Stimulated activated CD4-positive, alpha-beta T cell treated with anti-CD3 and anti-CD28 coated beads, Interleukin-15, amount 100 ng/mL, for 24 hours (primary cell): ENCODE measurements around the gene VPS8.
"Not testable (repeated sequence)": the region's sequence is repeated elsewhere in the genome, so short reads cannot be mapped to it uniquely, and the experiment has no call there.

Source experiments
- DNase-seq: peaks from one replicate; pipeline ENCODE4 v3.0.0-alpha.2; 2020

Gene VPS8

GRCh38 chr3:184880276-184881019, 68.5 kb downstream of the VPS8 start:
- no peak for DNase-seq

GRCh38 chr3:184884359-184885017, 72.5 kb downstream of the VPS8 start:
- no peak for DNase-seq

GRCh38 chr3:184885112-184885511, 73.1 kb downstream of the VPS8 start:
- no peak for DNase-seq

- DNase-seq: no peak
Measured at GRCh38 chr3:184887574-184887973, 75.6 kb downstream of the VPS8 start.

- no peak for DNase-seq
Measured at GRCh38 chr3:184889312-184889904, 77.4 kb downstream of the VPS8 start.

DNA sequence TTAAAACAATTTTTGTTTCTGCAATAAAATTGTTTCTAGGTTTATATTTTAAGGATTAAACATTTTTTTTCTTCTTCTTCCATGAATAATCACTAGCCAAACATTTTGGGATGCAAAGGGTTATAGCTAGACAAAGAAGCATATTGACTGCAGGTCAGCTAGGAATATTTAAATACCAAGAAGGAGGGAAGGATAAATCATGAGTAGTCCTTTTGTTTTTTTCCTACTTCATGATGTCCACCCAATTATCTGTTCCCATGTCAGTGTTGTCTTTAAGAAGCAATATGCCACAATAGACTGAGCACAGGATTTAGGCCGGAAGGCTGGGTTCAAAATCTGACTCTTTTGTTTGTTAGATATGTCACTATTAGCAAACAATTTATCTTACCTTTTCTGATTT, 82.1 kb downstream of the VPS8 start:
- no peak for DNase-seq

DNA sequence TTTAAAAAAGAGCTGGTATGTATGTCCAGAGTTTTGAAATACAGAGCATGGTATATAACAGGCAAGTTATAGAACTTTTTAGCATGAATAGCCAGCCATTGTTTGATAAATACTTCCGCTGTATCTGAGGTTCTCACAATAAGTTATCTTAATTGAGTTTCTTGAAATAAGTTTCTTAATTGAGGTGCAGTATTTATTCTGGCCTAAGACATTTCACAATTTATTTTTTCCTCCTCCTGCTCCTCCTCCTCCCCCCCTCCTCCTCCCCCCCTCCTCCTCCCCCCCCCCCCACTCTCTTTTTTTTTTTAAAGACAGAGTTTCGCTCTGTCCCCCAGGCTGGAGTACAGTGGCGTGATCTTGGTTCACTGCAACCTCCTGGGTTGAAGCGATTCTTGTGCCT, 83.4 kb downstream of the VPS8 start:
- DNase-seq: no peak

- DNase-seq: no peak
Measured at GRCh38 chr3:184896336-184896735, 84.4 kb downstream of the VPS8 start.

GRCh38 chr3:184899953-184900595, 88.1 kb downstream of the VPS8 start:
- DNase-seq: no peak

DNA sequence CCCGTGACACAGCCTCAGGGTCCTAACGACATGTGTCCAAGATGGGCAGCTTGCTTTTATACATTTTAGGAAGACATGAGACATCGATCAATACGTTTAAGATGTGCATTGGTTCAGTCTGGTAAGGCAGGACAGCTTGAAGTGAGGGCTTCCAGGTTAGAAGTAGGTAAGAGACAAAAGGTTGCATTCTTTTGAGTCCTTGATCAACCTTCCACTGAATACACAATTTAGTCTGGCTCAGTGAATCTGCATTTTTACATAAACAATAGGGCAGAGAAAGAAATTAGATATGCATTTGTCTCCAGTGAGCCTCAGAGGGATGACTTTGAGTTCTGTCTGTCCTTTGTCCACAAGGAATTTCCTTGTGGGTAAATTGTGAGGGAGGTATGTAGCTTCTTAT, 95.1 kb downstream of the VPS8 start:
- DNase-seq: not testable (repeated sequence)

GRCh38 chr3:184907681-184908649, 96.0 kb downstream of the VPS8 start:
- DNase-seq: no peak

DNA sequence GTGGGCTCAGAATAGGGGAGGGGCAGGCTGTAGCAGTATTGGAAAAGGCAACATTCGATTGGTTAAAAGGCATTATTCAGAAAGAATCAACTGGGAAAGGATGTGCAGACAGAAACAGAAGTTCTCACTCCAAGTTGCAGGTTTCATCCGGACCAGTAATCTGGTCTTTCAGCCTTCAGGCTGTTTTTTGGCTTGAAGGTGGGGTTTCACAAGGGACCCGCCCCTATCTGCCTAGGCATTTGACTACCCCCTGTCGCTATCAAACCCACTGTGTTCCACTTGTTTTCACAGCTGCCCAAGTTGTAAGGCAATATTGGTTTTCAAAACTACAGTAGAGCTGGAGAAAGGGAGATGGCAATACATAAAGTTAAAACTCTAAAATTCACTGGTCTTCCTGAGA, 96.9 kb downstream of the VPS8 start:
- no peak for DNase-seq

DNA sequence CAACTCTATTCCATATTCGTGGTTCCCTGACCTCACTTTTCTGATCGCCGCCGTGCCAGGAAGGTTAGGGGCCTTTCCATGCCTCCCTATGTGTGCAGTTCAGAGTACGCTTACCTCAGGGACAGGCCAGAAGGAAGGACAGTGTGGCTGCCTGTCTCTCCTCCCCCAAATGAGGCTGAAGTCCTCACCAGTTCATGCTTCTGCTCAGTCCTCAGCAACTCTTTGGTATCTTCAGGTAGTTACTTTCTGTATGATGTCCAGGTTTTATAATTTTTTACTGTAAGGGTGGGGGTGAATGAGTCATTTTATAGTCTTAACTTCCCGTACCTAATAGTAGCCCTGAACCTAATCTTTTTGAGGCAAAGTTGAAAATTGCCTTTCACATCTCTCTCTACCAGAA, 98.7 kb downstream of the VPS8 start:
- no peak for DNase-seq

- DNase-seq: no peak
Measured at GRCh38 chr3:184911570-184911969, 99.6 kb downstream of the VPS8 start.

- no peak for DNase-seq
Measured at GRCh38 chr3:184912163-184912562, 100.2 kb downstream of the VPS8 start.

DNA sequence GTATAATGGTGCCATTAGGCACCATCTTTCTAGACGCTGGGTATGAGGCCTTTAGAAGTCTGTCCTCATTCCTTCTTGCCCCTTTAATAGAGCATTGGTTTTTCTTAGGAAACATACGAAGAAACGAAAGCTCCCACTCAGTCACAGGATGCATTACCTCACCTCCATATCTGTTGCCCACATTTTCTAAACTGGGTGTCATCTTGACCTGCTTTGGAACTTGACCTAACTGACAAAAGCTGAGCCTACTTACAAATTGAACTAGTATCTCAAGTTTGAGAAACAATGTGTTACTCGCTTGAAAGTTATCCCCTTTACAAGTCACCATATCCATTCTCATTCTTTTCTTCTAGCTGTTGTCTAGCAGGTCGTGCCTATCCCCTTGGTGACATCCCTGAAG, 102.7 kb downstream of the VPS8 start:
- DNase-seq: no peak

GRCh38 chr3:184918750-184919149, 106.8 kb downstream of the VPS8 start:
- no peak for DNase-seq

DNA sequence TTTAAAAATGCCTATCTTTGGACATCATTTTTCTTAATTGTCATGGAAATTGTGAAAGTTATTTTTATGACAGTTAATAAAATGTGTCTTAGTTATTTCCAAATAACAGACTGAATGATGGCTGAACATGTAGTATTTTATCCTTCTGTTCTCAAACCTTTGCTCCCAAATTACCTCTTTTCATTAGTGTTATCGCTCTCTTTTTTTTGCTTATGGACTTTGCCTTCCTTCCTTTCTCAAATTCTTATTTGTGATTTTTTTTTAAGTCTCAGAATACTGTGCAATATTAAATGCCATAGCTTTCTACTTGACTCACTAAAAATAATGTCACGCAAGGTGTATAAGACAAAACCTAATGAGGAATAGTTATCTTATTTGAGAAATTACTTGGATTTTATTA, 107.7 kb downstream of the VPS8 start:
- DNase-seq: no peak

DNA sequence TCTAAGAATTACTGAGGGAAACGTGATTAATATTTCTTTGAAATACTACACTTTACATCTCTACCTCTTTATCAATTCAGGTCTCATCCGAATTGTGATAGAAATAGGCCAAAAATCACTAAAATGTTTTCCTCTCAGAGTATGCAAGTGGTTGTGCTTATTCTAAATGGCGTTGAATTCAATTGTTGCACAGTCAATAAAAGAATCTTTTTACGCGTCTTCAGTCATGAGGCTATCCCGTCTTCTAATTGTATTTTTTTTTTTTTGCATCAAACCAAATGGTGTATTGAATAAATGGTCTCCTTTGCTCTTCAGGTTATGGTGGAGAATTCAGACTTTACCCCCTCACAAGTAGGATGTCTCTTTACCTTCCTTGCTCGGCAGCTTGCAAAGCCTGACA, 112.6 kb downstream of the VPS8 start:
- no peak for DNase-seq

DNA sequence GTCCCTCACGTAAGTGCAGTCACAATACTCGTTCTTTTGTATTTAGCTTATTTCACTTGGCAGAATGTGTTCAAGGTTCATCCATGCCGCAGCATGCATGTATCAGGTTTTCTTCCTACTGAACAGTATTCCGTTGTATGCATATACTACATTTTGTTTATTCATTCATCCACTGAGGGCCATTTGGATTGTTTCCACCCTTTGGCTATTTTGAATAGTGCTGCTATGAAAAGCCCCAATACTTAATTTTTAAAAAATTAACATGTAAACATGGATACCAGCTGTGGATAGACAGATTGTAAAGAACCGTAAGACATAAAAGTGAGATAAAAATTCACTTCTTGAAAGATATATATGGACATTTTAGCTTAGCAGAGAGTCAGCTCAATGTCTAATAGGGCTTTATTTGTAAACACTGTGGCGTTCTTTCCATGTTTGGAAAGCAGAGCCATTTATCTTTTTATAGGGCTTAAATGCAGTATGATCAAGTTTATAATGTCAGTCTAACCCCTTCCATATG, 115.9 kb downstream of the VPS8 start:
- DNase-seq: no peak

- DNase-seq: no peak
Measured at GRCh38 chr3:184932777-184933176, 120.8 kb downstream of the VPS8 start.

DNA sequence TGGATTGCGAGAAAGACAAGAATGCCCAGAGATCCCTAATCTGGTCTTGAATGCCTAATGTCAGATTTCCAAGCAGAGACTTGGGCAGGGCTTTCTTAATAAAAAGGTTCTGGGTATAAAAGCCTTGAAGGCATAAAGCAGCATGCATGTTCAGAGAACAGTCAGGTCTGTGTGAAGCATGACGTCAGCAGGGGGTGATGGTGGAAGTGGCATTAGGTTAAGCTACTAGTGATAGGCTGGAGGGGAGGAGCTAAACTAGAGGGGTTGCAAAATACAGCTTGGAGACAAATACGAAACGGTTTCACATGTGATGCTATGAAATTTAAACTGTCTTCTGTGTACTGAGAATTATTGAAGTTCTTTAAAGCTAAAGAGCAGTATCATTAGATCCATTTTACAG, 125.6 kb downstream of the VPS8 start:
- DNase-seq: no peak
